Hepatocyte (in vitro differentiated cells): ENCODE measurements around the gene KRTAP10-1. TPM values are rescaled to one million over a fixed set of nuclear protein-coding genes. Genes with fewer than 3 reads are reported as not detected.

Experiments
- DNase-seq: peaks from one replicate; pipeline ENCODE4 v3.0.0-alpha.2; 2016; ENCODE audit warnings: low spot score
- H2AFZ ChIP-seq: fragments of 200-600 bp; sonication (generic); 2 replicates; pipeline ENCODE4 v1.6.0; 2016; ENCODE audit warnings: antibody characterized with exemption, mild to moderate bottlenecking
- H3K27ac ChIP-seq: fragments of 200-600 bp; sonication (generic); 2 replicates; pipeline ENCODE4 v1.5.1; 2016; ENCODE audit warnings: mild to moderate bottlenecking
- H3K27me3 ChIP-seq: fragments of 200-600 bp; sonication (generic); 2 replicates; pipeline ENCODE4 v1.6.1; 2016
- H3K36me3 ChIP-seq: fragments of 200-600 bp; sonication (generic); replicated peaks from 2 replicates; pipeline ENCODE4 v1.5.1; 2016; ENCODE audit warnings: low read depth; ENCODE audit not compliant: insufficient read depth
- H3K4me1 ChIP-seq: fragments of 200-600 bp; sonication (generic); 2 replicates; pipeline ENCODE4 v1.5.1; 2016; ENCODE audit warnings: mild to moderate bottlenecking, moderate library complexity; ENCODE audit not compliant: insufficient read depth
- H3K4me2 ChIP-seq: fragments of 200-600 bp; sonication (generic); 2 replicates; pipeline ENCODE4 v1.6.0; 2016
- H3K4me3 ChIP-seq: fragments of 200-600 bp; sonication (generic); 2 replicates; pipeline ENCODE4 v1.5.1; 2016; ENCODE audit warnings: mild to moderate bottlenecking
- H3K79me2 ChIP-seq: fragments of 200-600 bp; sonication (generic); 2 replicates; pipeline ENCODE4 v1.6.0; 2017; ENCODE audit warnings: mild to moderate bottlenecking
- H3K9me2 ChIP-seq: fragments of 200-600 bp; sonication (generic); replicated peaks from 2 replicates; pipeline ENCODE4 v1.6.0; 2017; ENCODE audit warnings: mild to moderate bottlenecking; ENCODE audit not compliant: insufficient read depth
- H3K9me3 ChIP-seq: fragments of 200-600 bp; sonication (generic); 2 replicates; pipeline ENCODE4 v1.5.1; 2016; ENCODE audit warnings: low read depth, mild to moderate bottlenecking
- H4K20me1 ChIP-seq: fragments of 200-600 bp; sonication (generic); 2 replicates; pipeline ENCODE4 v1.6.0; 2016; ENCODE audit warnings: mild to moderate bottlenecking; ENCODE audit not compliant: insufficient read depth, poor library complexity, severe bottlenecking
- EZH2 ChIP-seq: fragments of 200-600 bp; sonication (generic); IDR thresholded peaks from 2 replicates; pipeline ENCODE4 v1.6.1; 2016; ENCODE audit warnings: antibody characterized with exemption, mild to moderate bottlenecking, borderline replicate concordance
- EZH2phosphoT487 ChIP-seq: fragments of 200-600 bp; sonication (generic); IDR thresholded peaks from one replicate; pipeline ENCODE4 v1.6.1; 2018; ENCODE audit warnings: antibody characterized with exemption, mild to moderate bottlenecking, low read depth, moderate library complexity; ENCODE audit not compliant: unreplicated experiment, severe bottlenecking
- WGBS: methylation state at CpG from one replicate; pipeline ENCODE4 v1.1.6; 2016; ENCODE audit warnings: low lambda C conversion rate; ENCODE audit errors: missing lambda C conversion rate; 5-methylcytosine and 5-hydroxymethylcytosine counted together
- polyA plus RNA-seq: library from polyadenylated mRNA; unstranded; fragments of >200 nt; fragmentation: Nextera tagmentation; extraction: Ambion mirVana; gene quantifications from 2 replicates; pipeline ENCODE4 v1.2.1, GENCODE V29; 2016
- total RNA-seq: library from RNA; depleted of rRNA; stranded (reverse); fragments of >200 nt; gene quantifications from 2 replicates; pipeline ENCODE4 v1.2.3, GENCODE V29; 2014
- TF ChIP-seq, protein P1 (sequence below): fragments of 200-600 bp; sonication (generic); IDR thresholded peaks from 2 replicates; pipeline ENCODE4 v1.5.1; 2016; ENCODE audit warnings: antibody characterized with exemption, mild to moderate bottlenecking; ENCODE audit not compliant: poor library complexity

Gene KRTAP10-1
- total and polyA plus RNA-seq, 2 experiments from 2014 or later: not detected

- 94% methylated on average over 6 of the region's 6 CpGs for WGBS
- TF ChIP-seq EZH2 (no peak), EZH2phosphoT487 (no peak)
- TF ChIP-seq, protein P1, sequence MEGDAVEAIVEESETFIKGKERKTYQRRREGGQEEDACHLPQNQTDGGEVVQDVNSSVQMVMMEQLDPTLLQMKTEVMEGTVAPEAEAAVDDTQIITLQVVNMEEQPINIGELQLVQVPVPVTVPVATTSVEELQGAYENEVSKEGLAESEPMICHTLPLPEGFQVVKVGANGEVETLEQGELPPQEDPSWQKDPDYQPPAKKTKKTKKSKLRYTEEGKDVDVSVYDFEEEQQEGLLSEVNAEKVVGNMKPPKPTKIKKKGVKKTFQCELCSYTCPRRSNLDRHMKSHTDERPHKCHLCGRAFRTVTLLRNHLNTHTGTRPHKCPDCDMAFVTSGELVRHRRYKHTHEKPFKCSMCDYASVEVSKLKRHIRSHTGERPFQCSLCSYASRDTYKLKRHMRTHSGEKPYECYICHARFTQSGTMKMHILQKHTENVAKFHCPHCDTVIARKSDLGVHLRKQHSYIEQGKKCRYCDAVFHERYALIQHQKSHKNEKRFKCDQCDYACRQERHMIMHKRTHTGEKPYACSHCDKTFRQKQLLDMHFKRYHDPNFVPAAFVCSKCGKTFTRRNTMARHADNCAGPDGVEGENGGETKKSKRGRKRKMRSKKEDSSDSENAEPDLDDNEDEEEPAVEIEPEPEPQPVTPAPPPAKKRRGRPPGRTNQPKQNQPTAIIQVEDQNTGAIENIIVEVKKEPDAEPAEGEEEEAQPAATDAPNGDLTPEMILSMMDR: no peak
Measured at GRCh38 chr21:44534688-44535087, 5.3 kb downstream of the KRTAP10-1 start.

DNA sequence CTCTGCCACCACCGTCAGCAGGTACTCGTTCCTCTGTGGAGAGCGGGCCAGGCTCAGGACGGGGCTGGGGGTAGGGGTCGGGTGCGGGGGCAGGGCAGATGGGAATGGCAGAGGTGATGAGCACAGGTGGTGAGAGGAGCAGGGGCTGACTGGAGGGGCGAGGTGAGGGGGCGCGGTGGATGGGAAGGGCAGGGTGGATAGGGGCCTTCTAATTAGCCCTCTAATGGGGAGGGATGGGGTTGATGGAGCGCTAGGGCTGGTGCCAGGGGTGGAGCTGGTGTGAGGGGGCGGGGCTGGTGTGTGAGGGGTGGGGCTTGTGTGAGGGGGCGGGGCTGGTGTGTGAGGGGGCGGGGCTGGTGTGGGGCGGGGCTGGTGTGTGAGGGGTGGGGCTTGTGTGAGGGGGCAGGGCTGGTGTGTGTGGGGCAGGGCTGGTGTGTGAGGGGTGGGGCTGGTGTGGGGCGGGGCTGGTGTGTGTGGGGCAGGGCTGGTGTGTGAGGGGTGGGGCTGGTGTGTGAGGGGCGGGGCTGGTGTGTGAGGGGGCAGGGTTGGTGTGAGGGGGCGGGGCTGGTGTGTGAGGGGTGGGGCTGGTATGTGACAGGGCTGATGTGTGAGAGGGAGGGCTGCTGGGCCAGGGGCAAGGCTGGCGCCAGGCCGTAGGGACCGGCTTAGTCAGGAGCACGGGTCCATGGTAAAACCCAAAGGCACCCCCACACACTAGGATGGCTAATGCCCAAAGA, 5.9 kb downstream of the KRTAP10-1 start:
- H3K36me3 ChIP-seq: no peaks in the 10 kb centered on the region
- no peak overlapping the region for H3K4me2 ChIP-seq
- no peaks in the 10 kb centered on the region for H3K79me2 ChIP-seq
- WGBS: 94% methylated on average over 11 of the region's 21 CpGs
- no peaks in the 10 kb centered on the region for H3K9me2 ChIP-seq
- no peak for TF ChIP-seq EZH2phosphoT487
- no peak for TF ChIP-seq EZH2
- TF ChIP-seq, protein P1: no peak
- H3K27ac ChIP-seq: no peak overlapping the region
- H4K20me1 ChIP-seq: no peaks in the 10 kb centered on the region
- DNase-seq: no peak
- no peaks in the 10 kb centered on the region for H3K27me3 ChIP-seq
- H2AFZ ChIP-seq: no peak overlapping the region
- no peaks in the 10 kb centered on the region for H3K4me1 ChIP-seq
- no peaks in the 10 kb centered on the region for H3K9me3 ChIP-seq
- no peak overlapping the region for H3K4me3 ChIP-seq

More at GRCh38 chr21:44534688-44535087, 5.3 kb downstream of the KRTAP10-1 start:
- no peaks in the 10 kb centered on the region for H3K79me2 ChIP-seq
- no peak overlapping the region for H3K4me3 ChIP-seq
- H4K20me1 ChIP-seq: no peaks in the 10 kb centered on the region
- H3K36me3 ChIP-seq: no peaks in the 10 kb centered on the region
- H3K9me3 ChIP-seq: no peaks in the 10 kb centered on the region
- H3K27me3 ChIP-seq: no peaks in the 10 kb centered on the region
- no peak overlapping the region for H3K27ac ChIP-seq
- H3K4me1 ChIP-seq: no peaks in the 10 kb centered on the region
- no peak overlapping the region for H3K4me2 ChIP-seq
- DNase-seq: no peak
- no peaks in the 10 kb centered on the region for H3K9me2 ChIP-seq
- H2AFZ ChIP-seq: no peak overlapping the region

DNA sequence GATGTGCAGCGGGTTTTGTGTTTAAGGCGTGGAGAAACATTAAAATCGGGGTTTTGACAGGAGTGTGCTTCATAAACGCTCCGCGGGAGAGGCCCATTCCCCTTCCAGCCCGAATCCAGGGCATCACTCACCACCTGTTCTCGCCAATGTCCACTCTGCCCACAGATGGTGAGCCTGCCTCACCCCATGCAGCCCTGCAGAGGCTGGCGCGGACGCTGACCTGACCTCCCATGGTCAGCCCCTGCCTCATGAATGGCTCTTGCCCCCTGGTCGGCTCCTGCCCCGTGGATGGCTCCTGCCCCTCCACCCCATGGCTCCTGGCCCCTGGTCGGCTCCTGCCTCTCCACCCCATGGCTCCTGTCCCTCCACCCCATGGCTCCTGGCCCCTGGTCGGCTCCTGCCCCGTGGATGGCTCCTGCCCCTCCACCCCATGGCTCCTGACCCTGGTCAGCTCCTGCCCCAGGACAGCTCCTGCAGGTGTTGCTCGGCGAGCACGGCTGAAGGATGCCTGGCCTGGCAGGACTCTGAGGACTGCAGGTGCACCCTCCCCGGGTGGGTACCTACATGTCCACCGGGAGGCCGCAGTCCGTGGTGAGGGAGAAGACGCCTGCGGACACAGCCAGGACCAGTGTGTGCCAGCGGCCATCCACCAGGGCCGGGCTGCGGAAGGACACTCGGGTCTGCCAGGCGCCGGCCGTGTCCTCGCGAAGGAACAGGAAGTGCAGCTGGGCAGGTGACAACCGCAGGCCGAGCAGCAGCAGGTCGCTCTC, 6.7 kb downstream of the KRTAP10-1 start:
- no peaks in the 10 kb centered on the region for H3K79me2 ChIP-seq
- H3K27ac ChIP-seq: no peak overlapping the region
- no peaks in the 10 kb centered on the region for H3K27me3 ChIP-seq
- WGBS: 93% methylated on average over 32 of the region's 37 CpGs
- no peaks in the 10 kb centered on the region for H4K20me1 ChIP-seq
- no peaks in the 10 kb centered on the region for H3K4me1 ChIP-seq
- H2AFZ ChIP-seq: no peak overlapping the region
- TF ChIP-seq EZH2phosphoT487 (no peak), EZH2 (no peak)
- TF ChIP-seq, protein P1: no peak
- no peaks in the 10 kb centered on the region for H3K9me2 ChIP-seq
- H3K36me3 ChIP-seq: no peaks in the 10 kb centered on the region
- no peak for DNase-seq
- H3K9me3 ChIP-seq: no peaks in the 10 kb centered on the region
- H3K4me2 ChIP-seq: no peak overlapping the region
- no peak overlapping the region for H3K4me3 ChIP-seq
